DMS153 treated with DMSO at 0.1 percent for 48 hours (cell line): ENCODE results near the gene TAMALIN.

Experiments
- DNase-seq: peaks from one replicate; lab custom pipeline; 2025; ENCODE audit not compliant: unreplicated experiment; lab: John Stamatoyannopoulos, UW

Gene TAMALIN

DNA sequence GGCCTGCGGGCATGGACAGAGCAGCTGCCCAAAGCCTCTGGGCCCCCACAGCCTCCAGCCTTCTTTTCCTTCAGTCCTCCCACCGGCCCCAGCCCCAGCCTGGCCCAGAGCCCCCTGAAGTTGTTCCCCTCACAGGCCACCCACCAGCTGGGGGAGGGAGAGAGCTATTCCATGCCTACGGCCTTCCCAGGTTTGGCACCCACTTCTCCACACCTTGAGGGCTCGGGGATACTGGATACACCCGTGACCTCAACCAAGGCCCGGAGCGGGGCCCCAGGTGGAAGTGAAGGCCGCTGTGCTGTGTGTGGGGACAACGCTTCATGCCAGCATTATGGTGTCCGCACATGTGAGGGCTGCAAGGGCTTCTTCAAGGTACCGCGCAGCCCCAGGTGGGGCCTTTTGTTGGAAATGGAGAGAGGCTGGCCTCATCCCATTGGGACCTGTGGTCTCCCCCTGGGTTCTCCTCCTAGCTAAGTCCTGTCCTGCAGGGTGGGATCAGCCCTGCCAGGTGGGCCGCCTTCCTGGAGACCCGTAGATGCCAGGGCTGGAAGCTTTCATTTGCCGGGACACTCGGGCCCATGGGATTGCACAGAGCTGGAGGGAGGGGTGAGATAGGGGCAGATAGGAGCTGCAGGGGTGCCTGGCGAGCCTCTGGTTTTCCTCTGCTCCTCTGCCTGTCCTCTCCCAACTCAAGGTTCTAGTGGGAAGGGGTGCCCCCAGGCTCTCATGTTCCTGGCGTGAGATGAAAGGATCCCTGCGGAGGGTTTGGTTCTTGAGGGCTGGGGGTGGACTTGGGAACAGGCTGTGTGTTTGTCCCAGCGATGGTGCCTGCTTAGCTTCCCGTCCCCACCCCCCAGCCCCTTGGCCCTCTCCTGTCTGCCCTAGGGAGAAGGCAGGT, 48.3 kb downstream of the TAMALIN start:
- no peak for DNase-seq

DNA sequence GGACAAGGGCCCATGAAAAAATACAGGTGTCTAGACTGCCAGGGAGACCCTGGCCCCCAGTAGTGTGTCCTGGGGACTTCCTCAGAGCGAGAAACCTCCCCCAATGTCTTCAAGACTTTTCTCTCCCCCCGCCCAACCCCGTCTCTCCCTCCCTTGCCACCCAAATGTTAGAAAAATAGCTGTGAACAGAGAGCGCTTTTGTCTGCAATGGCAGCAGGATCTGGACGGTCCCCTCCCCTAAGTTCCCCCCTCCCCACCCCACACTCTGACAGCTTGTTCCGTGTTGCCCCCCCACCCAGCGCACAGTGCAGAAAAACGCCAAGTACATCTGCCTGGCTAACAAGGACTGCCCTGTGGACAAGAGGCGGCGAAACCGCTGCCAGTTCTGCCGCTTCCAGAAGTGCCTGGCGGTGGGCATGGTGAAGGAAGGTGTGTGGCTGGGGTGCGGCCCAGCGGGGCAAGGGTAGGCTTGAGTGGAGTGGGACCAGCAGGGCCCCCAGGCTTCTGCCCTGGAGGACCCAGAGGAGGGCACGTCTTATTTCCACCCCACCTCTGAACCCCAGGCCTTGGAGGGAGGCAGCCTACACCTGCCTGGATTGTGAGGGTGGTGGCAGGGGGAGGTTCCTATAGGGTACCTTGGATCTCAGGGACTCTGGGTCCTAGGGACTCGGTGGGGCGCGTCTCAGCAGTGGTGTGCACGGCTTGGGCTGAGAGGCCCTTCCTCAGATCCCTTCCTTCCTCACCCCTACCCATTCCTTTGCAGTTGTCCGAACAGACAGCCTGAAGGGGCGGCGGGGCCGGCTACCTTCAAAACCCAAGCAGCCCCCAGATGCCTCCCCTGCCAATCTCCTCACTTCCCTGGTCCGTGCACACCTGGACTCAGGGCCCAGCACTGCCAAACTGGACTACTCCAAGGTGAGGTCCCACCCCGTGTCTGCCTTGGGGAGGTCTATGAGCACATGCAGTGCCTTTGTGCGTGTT, 49.3 kb downstream of the TAMALIN start:
- no peak for DNase-seq

DNA sequence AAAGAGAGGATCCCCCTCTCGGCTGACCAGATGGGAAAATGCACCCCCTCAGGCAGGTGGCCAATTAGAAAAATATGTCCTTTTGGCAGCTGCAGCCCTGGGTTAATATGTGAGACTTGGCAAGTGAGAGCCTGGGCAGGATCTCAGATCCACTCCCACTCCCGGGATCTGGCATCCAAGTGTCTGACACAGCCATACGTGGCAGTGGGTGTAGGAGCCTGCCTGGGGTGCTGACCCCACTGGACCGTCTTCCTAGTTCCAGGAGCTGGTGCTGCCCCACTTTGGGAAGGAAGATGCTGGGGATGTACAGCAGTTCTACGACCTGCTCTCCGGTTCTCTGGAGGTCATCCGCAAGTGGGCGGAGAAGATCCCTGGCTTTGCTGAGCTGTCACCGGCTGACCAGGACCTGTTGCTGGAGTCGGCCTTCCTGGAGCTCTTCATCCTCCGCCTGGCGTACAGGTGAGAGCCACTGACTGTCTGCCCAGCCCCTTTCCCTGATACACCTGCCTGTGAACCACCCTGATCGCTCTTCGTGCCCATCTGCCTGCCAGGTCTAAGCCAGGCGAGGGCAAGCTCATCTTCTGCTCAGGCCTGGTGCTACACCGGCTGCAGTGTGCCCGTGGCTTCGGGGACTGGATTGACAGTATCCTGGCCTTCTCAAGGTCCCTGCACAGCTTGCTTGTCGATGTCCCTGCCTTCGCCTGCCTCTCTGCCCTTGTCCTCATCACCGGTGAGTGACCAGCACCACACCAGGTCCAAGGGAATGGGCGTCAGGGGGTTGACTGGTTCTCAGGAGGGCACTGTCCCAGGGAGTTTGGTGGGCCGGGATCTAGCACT, 50.3 kb downstream of the TAMALIN start:
- no peak for DNase-seq

DNA sequence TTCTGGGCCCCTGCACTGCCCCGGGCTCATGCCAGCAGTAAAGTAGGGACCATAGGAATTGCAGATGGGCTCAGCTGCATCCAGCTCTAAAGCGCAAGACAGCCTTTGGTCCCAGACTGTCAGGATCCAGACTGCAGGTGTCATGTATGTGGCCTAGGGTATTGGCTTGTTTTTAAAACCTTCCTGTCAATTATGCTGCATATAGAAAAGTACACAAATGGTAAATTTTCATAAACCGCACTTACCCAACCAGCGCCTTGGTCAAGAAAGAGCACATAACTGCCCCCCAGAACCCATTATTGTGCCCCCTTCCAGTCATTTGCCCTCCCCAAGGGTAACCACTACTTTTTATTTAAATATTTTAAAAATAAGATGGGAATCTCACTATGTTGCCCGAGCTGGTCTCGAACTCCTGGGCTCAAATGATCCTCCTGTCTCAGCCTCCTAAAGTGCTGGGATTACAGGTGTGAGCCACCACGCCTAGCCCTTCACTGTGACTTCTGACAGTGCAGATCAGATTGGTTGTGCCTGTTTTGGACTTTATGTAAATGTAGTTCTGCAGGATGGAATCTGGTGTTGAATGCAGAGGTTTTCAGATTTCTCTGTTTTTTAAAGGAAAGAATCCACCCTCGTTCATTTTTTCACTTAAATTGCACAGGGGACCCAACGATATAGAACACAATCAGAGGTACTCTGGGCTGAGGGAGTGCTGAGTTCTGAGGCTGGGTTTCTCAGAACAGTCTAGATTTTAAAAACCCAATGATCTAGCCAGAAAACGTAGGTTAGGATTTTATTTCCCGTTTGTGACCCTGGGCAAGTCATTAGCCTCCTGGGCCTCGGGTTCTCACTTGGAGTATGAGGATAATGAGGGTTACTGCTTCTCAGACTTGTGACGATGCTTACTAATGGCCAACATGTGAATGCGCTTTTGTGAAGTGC, 51.2 kb downstream of the TAMALIN start:
- no peak for DNase-seq

DNA sequence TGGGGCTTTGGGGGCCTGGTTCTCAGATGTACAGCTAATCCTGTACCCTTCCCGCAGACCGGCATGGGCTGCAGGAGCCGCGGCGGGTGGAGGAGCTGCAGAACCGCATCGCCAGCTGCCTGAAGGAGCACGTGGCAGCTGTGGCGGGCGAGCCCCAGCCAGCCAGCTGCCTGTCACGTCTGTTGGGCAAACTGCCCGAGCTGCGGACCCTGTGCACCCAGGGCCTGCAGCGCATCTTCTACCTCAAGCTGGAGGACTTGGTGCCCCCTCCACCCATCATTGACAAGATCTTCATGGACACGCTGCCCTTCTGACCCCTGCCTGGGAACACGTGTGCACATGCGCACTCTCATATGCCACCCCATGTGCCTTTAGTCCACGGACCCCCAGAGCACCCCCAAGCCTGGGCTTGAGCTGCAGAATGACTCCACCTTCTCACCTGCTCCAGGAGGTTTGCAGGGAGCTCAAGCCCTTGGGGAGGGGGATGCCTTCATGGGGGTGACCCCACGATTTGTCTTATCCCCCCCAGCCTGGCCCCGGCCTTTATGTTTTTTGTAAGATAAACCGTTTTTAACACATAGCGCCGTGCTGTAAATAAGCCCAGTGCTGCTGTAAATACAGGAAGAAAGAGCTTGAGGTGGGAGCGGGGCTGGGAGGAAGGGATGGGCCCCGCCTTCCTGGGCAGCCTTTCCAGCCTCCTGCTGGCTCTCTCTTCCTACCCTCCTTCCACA, 52.0 kb downstream of the TAMALIN start:
- DNase-seq: peak; percentile 28

DNA sequence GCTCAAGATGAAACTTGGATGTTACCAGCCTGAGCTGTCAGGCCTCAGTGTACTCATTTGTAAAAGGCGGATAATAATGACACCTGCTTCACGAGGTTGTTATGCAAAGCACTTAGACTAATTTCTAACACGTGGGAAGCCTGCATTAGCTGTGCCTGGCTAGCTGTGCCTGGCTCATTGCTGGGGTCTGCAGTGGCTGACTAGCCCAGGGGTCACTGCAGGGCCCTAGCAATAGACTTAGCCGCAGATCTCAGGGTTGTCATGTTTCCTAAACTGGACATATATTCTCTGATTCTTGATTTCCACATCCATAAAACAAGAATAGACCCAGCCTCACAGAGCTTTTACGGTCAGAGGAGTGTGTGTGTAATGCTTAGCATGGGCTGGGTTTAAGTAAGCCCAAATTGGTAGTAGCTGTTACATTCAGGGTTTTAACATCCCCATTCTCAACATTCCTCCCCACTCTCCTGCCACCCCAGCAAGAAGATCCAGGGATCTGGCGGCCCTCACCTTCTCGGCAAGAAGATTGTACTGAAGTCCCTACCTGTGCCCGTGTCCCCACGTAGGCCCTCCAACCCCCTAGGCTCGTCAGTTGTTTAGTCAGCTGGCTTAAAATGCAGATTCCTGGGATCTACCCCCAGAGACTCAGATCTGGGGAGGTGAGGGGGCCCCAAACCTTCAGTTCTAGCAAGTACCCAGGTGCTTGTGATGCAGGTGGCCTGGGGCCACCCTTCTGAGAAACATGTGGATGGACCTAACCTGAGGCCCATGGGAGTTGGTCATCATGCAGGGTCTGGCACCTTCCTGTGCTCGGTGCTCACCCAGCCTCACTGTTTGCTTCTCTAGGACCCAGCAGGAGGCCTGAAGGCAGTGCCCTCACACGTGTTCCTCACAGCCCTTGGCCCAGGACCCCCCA, 53.1 kb downstream of the TAMALIN start:
- DNase-seq: no peak

DNA sequence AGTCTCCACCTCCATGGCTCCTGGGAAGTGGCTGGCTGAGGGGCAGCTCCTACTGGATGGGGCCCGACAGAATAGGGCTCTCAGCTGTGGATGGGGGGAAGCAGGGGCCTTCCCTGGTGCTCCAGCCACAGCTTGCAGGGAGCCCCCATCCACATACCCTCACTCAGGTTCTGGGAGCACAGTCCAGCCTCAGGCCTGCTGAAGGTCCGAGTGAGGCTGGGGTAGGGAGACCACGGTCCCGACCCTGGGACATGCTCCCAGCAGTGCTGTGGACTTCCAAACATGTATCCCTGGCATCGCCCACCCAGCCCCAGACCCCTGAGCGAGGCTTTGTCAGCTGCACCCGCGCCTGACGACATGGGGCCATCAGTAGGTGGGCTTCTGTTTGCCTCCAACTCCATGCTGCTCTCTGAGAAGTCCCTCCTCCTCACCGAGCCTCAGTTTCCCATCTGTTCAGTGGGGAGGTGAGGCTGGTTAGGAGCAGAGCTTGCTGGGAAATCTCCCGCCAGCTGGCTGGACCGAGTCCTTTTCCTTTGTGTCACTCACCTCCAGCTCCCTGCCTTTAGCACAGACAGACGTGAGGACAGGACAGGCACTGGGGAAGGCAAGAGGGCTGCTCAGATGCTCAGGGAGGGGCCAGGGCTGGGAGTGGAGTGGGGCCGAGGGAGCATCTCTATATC, 53.9 kb downstream of the TAMALIN start:
- no peak for DNase-seq

DNA sequence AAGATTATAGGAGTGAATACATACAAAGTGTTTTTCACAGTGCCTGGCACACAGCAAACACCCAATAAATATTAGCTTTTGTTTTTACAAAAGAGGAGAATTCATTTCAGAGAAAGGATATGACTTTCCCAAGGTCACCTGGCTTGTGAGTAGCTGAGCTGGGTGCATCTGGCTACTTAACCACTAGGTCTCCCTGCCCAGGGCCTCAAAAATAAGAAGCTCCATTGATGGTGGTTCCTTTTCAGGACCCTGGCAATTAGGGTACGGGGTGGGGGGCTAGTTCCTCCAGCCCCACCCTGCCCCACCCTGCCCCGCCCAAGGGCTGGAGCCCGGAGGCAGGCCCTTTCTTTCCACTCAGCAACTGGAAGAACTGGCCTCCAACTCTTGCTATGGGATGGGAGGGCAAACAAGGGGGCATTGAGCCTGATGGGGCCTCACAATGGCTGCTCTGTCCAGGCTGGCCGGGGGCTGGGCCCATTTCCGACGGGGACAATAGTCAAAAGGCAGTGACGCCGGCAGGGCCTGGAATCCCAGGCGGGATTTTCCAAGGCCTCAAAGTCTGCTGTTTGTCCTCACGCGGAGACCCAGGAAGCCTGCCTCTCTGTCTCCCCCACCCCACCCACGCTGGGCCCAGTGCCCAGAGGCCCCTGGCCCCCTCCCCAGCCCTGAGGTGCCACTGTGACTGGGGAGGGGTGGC, 54.9 kb downstream of the TAMALIN start:
- DNase-seq: no peak

DNA sequence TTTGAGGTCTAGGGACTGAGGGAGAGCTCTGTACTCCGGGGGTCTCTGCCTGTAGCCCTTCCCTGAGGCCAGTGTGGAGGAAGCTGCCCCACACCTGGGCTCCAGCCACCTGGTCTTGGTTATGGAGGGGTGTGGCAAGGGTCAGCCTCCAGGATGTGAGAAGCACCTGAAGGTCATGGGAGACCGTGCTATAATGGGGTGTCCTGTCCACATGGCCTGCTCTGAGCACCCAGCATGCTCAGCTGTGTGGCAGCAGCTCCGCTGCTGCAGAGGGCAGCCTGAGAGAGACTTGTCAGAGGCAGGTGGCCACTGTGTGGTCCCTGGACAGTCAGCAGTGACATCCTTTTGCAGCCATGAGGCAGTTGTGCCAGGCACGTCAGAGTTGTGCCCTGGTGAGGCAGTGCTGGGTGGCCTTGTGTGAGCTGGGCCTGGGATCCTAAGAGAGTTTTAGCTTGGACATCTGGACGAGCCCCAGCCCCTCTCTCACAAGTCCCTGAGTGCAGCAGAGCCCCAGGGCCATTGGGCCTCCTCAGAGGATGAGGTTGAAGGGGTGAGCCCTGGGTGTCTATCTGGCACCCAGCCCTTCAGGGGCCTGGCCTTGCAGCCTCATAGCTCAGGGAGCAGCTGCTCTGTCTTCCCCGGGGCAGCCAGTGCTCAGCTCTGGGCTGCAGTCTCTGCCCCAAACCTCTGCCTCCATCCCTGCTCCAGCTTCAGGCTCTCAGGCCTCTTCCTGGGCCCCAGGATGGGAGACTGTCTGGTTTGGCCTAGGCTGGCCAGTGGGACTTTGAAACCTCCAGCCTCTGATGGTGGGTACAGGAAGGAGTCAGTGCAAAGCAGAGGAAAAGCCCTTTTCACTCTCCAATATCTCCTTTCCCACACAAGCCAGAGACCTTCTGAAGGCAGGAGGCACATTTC, 55.7 kb downstream of the TAMALIN start:
- DNase-seq: no peak

DNA sequence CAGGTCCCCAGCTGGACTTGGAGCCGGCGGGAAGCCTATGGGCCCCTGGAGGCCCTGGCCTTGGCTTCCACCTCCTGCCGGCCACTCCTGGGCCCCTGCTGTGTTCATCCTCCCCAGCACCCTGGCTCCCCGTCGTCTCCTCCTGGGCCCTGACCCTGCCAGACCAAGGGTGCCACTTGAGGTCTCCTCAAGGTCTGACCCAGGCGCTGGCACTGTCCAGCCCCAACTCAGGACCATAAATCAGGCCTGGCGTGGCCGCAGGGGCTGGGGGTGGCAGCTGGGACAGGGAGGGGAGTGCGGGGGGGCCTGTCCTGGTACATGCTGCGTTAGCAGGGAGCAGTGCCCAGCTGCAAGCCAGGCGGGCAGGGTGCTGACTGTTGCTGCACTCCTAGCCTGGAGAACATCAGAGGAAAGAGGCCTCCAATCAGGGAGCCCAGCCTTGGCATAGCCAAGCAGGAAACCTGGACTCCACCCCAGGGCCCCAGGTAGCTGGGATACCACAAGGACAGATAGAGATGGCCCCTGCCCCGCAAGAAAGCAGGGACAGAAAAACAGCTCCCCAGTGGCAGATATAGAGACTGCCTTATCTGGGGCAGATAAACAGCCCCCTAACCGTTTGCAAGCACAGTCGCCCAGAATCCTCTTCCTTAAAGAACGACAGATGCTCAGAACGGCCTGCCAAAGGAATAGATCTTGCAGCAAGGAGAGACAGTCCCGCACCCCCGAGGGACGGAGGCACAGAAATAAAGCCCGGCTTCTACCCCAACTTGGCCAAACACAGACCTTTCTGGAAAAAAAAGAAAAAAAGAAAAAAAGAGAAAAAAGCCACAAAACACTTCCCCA, 56.6 kb downstream of the TAMALIN start:
- no peak for DNase-seq

DNA sequence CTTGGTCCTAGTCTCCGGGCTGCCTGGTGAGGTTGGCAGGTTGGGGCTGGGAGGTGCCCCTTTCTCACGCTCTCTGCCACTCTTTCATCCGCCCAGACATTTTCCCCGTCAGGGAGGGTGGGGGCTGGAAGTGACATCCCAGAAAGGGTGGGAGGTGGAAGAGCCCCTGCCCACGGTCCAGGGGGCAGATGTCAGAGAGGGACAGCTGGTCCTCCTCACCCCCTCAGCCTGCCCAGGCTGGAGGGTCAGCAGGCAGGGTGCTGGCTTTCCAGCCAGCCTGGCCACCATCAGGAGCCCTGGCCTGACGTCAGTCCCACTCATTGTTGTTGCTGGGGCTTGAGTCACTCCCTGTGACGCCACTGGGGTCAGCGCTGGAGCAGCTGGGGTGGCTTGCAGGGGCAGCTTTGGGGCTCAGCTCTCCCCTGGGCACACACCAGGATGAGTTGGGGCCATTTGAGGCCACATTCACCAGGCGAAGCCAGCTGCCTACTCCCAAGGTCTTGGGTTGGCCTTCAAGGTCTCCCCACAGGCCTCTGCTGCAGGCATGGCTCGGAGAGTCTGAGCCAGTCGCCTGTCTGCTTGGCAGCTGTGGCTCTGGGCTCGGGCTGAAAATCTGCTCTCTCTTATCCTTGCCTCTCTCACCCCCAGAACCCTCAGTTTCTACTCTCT, 57.4 kb downstream of the TAMALIN start:
- no peak for DNase-seq
